HG02571 (cell line): ENCODE data around the gene TOM1.

ENCODE experiments used
- ATAC-seq: cut with Tn5 transposase; IDR thresholded peaks from one replicate; pipeline ENCODE4 v1.9.1; 2021; ENCODE audit warnings: mild to moderate bottlenecking, moderate library complexity; ENCODE audit not compliant: unreplicated experiment

Gene TOM1

GRCh38 chr22:35322893-35323292 lies 23.2 kb downstream of the TOM1 start:
- no peak for ATAC-seq

DNA sequence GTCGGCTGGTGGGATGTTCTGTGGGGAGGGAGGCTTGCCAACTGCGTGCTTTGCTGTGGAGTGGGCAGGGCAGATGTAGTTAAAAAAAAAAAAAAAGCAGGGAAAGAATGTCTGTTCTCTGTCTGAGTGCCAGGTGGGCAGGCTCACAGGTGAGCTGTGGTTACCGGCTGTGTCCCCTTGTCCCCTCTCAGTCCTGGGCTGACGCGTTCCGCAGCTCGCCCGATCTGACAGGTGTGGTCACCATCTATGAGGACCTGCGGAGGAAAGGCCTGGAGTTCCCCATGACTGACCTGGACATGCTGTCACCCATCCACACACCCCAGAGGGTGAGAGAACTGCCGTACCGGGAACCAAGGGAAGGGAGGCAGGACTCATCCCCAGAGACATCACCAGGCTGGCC lies 23.6 kb downstream of the TOM1 start:
- ATAC-seq: no peak

DNA sequence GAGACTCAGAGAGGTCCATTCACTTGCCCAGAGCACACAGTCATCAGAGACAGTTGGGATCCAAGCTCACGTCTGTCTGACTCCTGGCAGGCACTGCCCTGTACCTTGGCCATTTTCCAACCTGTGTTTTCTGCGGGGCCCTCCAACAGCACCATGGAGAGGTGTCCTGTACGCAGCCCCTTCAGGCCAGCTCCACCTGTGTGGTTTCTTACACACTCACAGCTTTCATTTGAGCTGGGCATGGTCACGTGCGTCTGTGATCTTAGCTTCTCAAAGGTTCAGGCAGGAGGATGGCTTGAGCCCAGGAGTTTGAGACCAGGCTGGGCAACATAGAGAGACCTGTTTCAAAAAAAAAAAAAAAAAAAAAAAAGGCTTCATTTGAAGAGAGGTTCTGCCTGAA lies 24.4 kb downstream of the TOM1 start:
- no peak for ATAC-seq

GRCh38 chr22:35324762-35325161 lies 25.1 kb downstream of the TOM1 start:
- ATAC-seq: no peak

GRCh38 chr22:35325209-35325608 lies 25.5 kb downstream of the TOM1 start:
- no peak for ATAC-seq

GRCh38 chr22:35326854-35327562 lies 27.3 kb downstream of the TOM1 start:
- no peak for ATAC-seq

DNA sequence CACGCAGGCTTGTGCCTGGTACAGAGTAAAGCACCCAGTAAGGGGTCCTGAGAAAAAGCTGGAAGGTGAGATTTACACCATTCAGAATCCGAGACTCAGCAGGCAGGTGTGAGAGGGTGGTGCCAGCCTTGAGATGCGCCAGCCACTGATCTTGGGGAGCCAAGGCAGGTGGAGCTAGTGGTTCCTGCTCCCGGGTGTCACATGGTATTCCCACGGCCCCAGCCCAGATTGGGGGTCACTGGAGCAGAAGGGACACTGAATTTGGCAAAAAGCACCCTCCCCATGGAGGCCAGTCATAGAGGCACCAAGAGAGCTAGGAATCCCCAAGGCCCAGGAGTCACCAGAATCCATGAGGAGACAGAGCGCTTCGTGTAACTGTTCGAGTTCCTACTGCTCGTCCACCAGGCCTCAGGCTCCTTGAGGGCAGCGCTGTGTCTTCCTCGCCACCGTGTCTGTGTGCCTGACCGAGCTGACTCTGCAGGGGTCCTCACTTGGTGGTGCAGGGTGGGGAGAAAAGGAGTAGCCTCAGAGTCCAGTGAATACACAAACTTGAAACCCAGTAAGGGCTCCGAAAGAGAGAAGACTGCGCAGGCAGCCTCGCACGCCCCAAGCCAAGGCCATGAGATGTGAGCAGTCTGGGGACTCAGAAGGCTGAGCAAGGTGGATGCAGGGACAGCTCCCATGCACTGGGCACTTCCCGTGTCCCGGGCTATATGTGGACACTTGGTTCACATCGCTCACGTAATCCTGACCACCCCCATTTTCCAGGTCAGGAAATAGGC lies 28.2 kb downstream of the TOM1 start:
- no peak for ATAC-seq

- ATAC-seq: no peak
Measured at GRCh38 chr22:35328472-35328885, 28.8 kb downstream of the TOM1 start.

DNA sequence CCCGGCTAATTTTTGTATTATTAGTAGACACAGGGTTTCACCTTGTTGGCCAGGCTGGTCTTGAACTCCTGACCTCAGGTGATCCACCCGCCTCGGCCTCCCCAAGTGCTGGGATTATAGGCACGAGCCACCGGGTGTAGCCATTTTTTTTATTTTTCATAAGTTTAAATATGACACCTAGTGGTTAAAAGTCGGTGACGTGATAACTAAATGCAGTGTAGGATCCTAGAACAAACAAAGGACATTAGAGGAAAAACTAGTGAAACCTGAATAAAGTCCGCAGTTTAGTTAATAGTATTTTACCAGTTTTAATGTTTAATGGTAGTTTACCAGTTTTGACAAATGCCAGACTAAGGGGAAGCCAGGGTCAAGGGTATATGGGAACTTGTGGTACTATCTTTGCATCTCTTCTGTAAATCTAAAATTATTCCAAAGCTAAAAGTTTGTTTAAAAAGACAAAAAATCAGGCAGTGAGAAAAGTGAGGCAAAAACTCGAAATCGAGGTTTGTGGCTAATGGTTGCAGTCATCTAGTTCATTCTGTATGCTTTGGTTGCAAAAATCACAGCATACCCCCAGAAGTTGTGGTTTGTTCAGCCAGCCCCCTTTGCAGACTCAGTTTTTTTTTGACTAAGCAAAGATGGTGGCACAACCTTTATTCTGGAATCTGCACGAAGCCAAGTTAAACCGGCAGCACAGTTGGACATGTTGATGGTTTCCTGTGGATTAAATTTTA lies 29.6 kb downstream of the TOM1 start:
- ATAC-seq: no peak

- ATAC-seq: no peak
Measured at GRCh38 chr22:35330258-35330861, 30.7 kb downstream of the TOM1 start.

GRCh38 chr22:35332278-35332677 lies 32.6 kb downstream of the TOM1 start:
- no peak for ATAC-seq

- ATAC-seq: no peak
Measured at GRCh38 chr22:35333220-35333619, 33.5 kb downstream of the TOM1 start.

DNA sequence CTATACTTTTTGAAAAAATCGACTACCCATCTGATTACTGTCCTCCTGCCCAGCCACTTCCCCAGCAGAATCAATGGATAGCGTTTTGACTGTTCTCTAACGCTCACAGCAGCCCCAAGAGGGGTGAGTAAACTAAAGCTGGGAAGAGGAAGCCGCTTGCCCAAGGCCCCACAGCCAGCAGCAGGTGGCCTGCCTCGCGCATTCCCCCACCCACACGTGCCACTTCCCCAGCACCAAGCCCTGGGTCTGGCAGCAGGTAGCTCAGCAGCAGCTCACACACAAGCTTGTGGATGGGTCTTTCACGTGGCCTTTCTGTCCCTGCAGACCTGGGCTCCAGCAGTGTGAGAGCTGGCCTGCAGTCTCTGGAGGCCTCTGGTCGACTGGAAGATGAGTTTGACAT lies 34.3 kb downstream of the TOM1 start:
- no peak for ATAC-seq

GRCh38 chr22:35335468-35335867 lies 35.8 kb downstream of the TOM1 start:
- no peak for ATAC-seq

DNA sequence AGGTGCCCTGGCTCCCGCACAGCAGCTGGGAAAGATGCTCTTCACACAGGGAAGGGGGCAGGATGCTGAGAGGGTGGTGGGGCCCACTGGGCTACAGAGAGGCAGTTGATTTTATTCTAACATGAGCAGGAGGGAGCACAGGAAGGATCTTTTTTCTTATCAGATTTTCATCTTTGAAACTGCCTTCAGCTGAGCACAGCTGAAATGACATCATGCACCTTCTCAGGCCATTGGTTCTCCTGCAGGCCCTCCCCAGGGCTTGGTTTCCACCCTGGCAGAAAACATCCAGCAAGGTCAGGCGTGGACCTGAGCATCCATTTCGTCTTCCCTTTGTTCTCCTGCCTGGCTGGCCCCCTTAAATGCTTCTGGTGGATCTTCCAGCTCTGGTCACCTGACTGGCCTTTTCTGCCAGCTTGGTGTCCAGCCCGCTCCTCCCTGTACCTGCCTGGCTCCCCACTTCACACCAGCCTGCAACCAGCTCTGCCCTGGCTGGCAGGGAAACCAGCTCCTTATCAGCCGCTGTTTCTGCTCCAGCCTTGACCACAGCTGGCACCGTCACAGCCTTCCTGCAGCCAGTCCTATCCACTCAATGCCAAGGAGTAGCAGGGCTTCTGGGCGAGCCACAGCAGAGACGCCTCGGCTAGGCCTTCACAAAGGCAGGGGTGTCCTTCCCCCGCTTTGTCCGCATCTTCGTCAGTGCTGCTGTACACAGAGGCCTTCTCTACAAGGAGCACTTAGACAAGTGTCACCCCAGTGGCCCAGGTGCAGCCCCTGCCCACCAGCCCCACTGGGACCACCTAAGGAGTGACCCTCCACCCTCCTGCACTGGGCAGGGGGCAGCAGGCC lies 36.5 kb downstream of the TOM1 start:
- ATAC-seq: no peak

- no peak for ATAC-seq
Measured at GRCh38 chr22:35337932-35338331, 38.2 kb downstream of the TOM1 start.

DNA sequence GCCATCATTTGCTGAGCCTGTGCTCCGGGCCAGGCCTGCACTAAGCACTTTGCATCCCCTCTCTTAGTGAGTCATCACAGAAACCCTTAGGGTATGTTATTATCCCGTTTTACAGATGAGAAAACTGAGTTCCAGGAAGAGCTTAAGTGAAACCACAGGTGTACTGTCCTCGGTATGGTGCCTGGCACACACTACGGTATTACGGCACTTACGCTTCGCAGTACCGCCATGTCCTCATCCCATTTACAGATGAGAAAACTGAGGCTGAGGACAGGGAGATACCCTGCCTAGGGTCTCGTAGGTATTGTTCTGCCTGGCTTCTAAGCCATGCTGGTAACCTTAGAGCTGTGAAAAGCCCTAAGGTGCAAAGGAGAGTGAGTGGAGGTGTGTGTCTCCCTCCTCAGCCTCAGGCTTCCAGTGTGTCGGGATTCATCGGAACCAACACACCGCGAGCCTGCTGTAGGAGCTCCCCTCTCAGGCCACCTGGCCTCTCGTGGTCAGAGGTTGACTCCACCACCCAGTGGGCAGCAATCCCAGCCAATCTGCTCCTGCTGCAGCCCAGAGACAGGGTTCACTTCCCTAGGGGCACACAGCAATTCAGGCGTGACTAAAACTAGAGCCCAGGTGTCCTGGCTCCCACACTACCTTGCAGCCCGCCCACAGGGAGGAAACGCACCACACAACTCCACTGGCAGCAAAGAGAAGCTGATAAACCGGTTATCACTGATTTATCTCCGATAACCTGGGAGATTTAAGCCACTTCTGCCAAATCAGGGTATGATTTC lies 41.6 kb downstream of the TOM1 start:
- ATAC-seq: no peak

GRCh38 chr22:35342390-35342789 lies 42.7 kb downstream of the TOM1 start:
- ATAC-seq: no peak

GRCh38 chr22:35343664-35344550 lies 44.2 kb downstream of the TOM1 start:
- ATAC-seq: no peak
